Right lobe of liver (tissue), 6 donors: ENCODE results near the gene VAV3. TPM values are rescaled to one million over a fixed set of nuclear protein-coding genes. Genes with fewer than 3 reads are reported as not detected.

Source experiments
- ATAC-seq, 4 donors: fragments of 200-7000 bp; cut with Tn5 transposase; one replicate each; pipeline ENCODE4 v1.9.1; 2020; ENCODE audit warnings: mild to moderate bottlenecking in 4 of 4, moderate library complexity in 4 of 4
- DNase-seq, 3 donors: peaks; one replicate each; pipeline ENCODE4 v3.0.0-alpha.2; 2020
- H3K27ac ChIP-seq, 3 donors: fragments of 200-600 bp; one replicate each; pipeline ENCODE4 v1.8.0; 2022
- H3K27me3 ChIP-seq, 2 donors: fragments of 200-600 bp; one replicate each; pipeline ENCODE4 v1.8.0; 2022
- H3K36me3 ChIP-seq, 4 donors: fragments of 200-600 bp; sonication (generic) in 1 of 4; one replicate each; pipeline versions ENCODE4 v1.5.1 to v1.8.0; 2017 to 2022; ENCODE audit warnings: control low read depth in 1 of 4
- H3K4me1 ChIP-seq, 4 donors: fragments of 200-600 bp; sonication (generic) in 1 of 4; one replicate each; pipeline versions ENCODE4 v1.5.1 to v1.8.0; 2017 to 2022; ENCODE audit warnings: control low read depth in 1 of 4
- H3K4me3 ChIP-seq, 3 donors: fragments of 200-600 bp; one replicate each; pipeline ENCODE4 v1.8.0; 2022
- H3K9me3 ChIP-seq, 4 donors: fragments of 200-600 bp; sonication (generic) in 1 of 4; one replicate each; pipeline versions ENCODE4 v1.5.1 to v1.8.0; 2017 to 2022; ENCODE audit warnings: control low read depth in 1 of 4
- POLR2A ChIP-seq: fragments of 450-650 bp; IDR thresholded peaks from one replicate; pipeline ENCODE4 v1.6.1; 2017; ENCODE audit warnings: antibody characterized with exemption, mild to moderate bottlenecking
- WGBS: methylation state at CpG from one replicate; pipeline ENCODE4 v1.1.6; 2018; ENCODE audit warnings: low coverage, low lambda C conversion rate; ENCODE audit not compliant: insufficient coverage; ENCODE audit errors: missing lambda C conversion rate; 5-methylcytosine and 5-hydroxymethylcytosine counted together
- intact Hi-C, 2 donors: fragments of 100-400 bp; cut with DNase I; formaldehyde crosslinking; loops; one replicate each; pipeline versions ENCODE4 v1.11.2 to v1.14.1; 2022
- total RNA-seq, 6 experiments: library from RNA; depleted of rRNA in 2 of 6; stranded (reverse); fragments of >200 nt in 2 of 6; fragmentation: NEBNext Ultra II Directional in 3 of 6; extraction: Animal tissue kit (Norgen Biotek cat#: 25700) in 3 of 6; gene quantifications; one replicate each; pipeline versions ENCODE4 v1.1.0 to v1.2.4, GENCODE V29; 2016 to 2023
- TF ChIP-seq, protein P1 (sequence below), 4 donors: fragments of 200-600 bp in 3 of 4; fragments of 450-650 bp in 1 of 4; IDR thresholded peaks; one replicate each; pipeline versions ENCODE4 v1.5.1 to v1.8.0; 2016 to 2022; ENCODE audit warnings: antibody characterized with exemption in 4 of 4, mild to moderate bottlenecking in 2 of 4
- donor health status: DM: no; HTN: yes; CAD: no.
- donor health status: DM: no; HTN: no; CAD: no.
- donor health status: DM: no; HTN: no; CAD: no.
- donor health status: DM: no; HTN: yes; CAD: no.
- donor health status: DM: no; HTN: yes; CAD: no.

Gene VAV3
- total RNA-seq, 6 experiments from 2014 or later = 0.77 to 3.6 (median 1.5) TPM

DNA sequence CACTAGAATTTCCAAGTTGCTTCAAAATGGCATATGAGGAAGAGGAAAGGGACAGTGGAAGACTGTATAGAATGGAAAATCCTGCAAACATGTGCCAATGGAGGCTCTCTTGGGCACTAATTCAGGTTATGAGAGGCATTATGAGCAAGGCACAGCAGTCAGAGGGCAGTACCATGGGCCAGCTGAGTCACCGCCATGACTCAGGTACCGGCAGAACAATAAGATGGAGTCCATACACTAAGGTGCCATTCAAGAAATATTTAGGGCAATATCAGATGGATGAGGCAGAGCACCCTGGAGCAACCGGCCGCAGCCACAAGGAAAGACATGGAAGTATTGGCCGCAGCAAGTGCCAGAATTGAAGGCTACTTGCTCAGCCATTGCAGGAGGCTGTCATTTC is 25.6 kb upstream of the VAV3 start:
- no peak overlapping the region for H3K4me3 ChIP-seq
- no peaks in the 10 kb centered on the region for H3K9me3 ChIP-seq
- no peak for TF ChIP-seq POLR2A
- TF ChIP-seq, protein P1, sequence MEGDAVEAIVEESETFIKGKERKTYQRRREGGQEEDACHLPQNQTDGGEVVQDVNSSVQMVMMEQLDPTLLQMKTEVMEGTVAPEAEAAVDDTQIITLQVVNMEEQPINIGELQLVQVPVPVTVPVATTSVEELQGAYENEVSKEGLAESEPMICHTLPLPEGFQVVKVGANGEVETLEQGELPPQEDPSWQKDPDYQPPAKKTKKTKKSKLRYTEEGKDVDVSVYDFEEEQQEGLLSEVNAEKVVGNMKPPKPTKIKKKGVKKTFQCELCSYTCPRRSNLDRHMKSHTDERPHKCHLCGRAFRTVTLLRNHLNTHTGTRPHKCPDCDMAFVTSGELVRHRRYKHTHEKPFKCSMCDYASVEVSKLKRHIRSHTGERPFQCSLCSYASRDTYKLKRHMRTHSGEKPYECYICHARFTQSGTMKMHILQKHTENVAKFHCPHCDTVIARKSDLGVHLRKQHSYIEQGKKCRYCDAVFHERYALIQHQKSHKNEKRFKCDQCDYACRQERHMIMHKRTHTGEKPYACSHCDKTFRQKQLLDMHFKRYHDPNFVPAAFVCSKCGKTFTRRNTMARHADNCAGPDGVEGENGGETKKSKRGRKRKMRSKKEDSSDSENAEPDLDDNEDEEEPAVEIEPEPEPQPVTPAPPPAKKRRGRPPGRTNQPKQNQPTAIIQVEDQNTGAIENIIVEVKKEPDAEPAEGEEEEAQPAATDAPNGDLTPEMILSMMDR (IDR thresholded peaks at IDR 0.05) = no peak
- DNase-seq (no peak), ATAC-seq (no peak)
- H3K27me3 ChIP-seq = no peaks in the 10 kb centered on the region
- no peaks in the 10 kb centered on the region for H3K4me1 ChIP-seq
- intact Hi-C loops = no loop called here
- H3K36me3 ChIP-seq = no peaks in the 10 kb centered on the region
- 82% methylated on average over 3 of the region's 5 CpGs for WGBS
- H3K27ac ChIP-seq = no peak overlapping the region

DNA sequence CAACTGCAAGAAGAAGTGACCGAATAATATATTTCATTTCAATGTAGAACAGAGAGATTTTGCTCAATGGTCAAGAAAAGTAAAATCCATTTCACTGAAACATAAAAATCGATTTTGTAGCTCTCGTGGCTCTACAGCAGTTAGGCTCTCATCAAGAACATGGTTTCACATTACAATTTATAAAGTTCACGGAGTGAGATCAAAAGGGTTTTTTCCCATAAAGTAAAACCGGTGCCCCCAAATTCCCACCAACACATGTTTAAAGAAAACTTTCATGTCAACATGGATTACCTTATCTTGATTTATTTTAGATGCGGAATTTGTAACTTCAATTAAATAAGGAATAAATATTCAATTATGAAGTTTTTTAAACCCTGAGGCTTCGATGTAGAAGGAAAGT is 16.3 kb upstream of the VAV3 start:
- H3K27ac ChIP-seq = no peak overlapping the region
- WGBS = 55% methylated on average over 7 of the region's 7 CpGs
- H3K36me3 ChIP-seq = no peaks in the 10 kb centered on the region
- no peaks in the 10 kb centered on the region for H3K4me1 ChIP-seq
- H3K9me3 ChIP-seq = no peaks in the 10 kb centered on the region
- H3K27me3 ChIP-seq = no peaks in the 10 kb centered on the region
- H3K4me3 ChIP-seq = no peak overlapping the region
- intact Hi-C loops = no loop called here
- DNase-seq (no peak), ATAC-seq (no peak)
- TF ChIP-seq POLR2A = no peak
- TF ChIP-seq, protein P1 (IDR thresholded peaks at IDR 0.05) = no peak

DNA sequence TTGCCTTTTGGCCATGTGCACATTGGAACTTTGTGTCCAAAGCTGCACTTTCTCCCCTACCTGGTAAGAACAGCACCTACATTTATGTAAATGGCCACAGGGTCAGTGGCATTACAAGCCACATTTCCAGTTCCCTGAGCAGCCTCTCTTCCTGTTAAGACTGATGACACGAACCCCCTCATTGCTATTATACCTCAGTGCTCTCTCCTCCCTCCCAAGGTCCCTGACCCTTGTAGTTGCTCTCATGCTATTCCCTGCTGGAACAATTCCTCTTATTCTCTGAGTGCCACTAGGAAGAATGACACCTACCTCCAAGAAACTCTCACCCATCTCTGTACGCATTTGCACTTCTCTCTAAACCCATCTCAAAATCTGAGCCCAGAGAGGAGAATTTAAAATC is 14.9 kb upstream of the VAV3 start:
- intact Hi-C loops = no loop called here
- DNase-seq = no peak
- Histone ChIP-seq H3K27me3 (no peaks in the 10 kb centered on the region), H3K9me3 (no peaks in the 10 kb centered on the region), H3K27ac (no peak overlapping the region), H3K4me3 (no peak overlapping the region), H3K4me1 (no peaks in the 10 kb centered on the region), H3K36me3 (no peaks in the 10 kb centered on the region)
- TF ChIP-seq, protein P1 (IDR thresholded peaks at IDR 0.05) = no peak
- TF ChIP-seq POLR2A = no peak
- 92% methylated on average over 1 of the region's 2 CpGs for WGBS
- no peak for ATAC-seq

DNA sequence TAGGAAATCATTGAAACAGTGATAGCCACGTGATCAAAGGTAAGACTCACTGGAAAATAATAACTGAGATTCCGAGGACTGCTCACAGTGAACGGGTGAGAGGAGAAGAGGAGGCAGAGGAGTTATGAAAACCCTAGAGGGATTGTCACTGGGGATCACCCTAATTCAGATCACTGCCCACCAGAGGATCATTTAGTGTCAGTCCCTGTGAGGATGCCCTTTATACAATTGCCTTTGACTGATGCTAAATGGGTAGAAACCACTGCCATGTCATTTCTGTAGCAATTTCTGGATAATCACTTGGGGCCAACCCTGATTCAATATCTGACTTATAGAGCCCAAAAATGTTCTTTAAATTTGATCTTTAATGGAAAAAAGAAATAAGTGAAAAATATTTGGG is 14.1 kb upstream of the VAV3 start:
- no peak for TF ChIP-seq POLR2A
- TF ChIP-seq, protein P1 (IDR thresholded peaks at IDR 0.05) = no peak

DNA sequence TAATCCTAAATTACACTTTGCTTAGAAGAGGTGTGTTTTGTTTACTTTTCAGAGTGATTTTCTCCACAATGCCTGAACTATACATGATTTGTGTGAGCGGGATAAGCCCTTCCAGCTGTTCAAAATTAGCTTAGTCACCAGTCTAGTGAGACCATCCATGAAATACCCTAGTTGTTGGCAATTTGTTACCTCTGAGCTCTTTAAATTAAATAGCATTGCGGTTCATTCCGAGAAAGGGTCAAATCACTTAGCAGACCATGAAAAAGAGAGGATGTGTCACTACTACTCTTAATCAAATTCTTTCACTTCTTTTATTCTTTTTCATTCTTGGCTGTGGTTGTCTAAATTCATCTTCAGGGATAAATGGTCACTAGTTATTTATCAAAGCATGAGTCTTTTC is 11.9 kb upstream of the VAV3 start:
- WGBS = 54% methylated on average over 3 of the region's 3 CpGs
- no peak for TF ChIP-seq POLR2A
- TF ChIP-seq, protein P1 (IDR thresholded peaks at IDR 0.05) = no peak
- H3K4me3 ChIP-seq = no peak overlapping the region
- H3K9me3 ChIP-seq = no peaks in the 10 kb centered on the region
- intact Hi-C loops = no loop called here
- no peak for ATAC-seq
- DNase-seq = no peak
- no peaks in the 10 kb centered on the region for H3K27me3 ChIP-seq
- no peaks in the 10 kb centered on the region for H3K36me3 ChIP-seq
- H3K4me1 ChIP-seq = no peaks in the 10 kb centered on the region
- no peak overlapping the region for H3K27ac ChIP-seq

More for the DNA sequence above, 14.1 kb upstream of the VAV3 start:
- Histone ChIP-seq H3K9me3 (no peaks in the 10 kb centered on the region), H3K4me3 (no peak overlapping the region), H3K36me3 (no peaks in the 10 kb centered on the region), H3K4me1 (no peaks in the 10 kb centered on the region), H3K27ac (no peak overlapping the region), H3K27me3 (no peaks in the 10 kb centered on the region)
- ATAC-seq = no peak
- DNase-seq = no peak
- 58% methylated on average over 3 of the region's 3 CpGs for WGBS
- intact Hi-C loops = no loop called here
